NCI-H187 treated with DMSO at 0.1 percent for 48 hours (cell line): ENCODE data around the gene HOXA10.
A peak's percentile ranks its signal among the peaks of the same experiment; 100 is the strongest.

Experiments used
- DNase-seq: peaks from one replicate; lab custom pipeline; 2025; lab: John Stamatoyannopoulos, UW

Gene HOXA10

DNA sequence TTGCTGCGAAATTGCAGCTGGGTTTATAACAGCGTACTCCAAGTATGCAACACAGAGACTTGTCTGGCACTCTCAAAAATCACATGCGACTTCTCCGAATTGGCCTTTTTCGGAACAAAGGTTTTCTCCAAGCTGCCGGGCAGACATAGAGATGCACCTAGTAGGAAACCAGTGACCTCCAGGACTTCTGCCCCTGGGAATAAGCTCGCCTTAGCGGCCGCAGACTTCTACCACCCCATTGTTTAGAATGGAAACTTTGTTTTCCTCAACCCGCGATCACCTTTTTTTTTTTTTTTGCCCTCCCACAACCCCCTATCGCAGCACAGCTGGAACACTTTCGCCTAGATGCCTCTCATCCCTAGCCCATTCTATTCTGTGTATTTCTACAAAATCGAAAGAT is 4.9 kb upstream of the HOXA10 start:
- DNase-seq = no peak

DNA sequence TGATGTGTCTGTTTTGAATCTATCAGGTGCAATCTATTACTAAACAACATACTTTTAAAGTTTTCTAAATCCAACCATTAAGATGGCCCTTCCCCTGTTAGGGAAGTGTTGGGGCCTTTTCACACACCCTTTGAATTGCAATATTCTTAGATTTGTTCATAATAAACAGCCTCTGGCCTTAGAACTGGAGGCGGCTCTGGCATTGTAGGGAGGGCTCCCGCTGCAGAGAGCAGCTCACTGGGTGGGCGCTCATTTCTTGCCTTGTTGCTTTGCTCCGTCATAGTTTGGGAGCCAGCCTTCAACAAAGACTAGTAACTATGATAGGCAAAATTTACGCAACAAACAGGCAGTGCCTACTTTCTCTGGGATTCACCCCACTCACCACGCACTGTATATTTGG is 4.2 kb upstream of the HOXA10 start:
- DNase-seq = no peak

DNA sequence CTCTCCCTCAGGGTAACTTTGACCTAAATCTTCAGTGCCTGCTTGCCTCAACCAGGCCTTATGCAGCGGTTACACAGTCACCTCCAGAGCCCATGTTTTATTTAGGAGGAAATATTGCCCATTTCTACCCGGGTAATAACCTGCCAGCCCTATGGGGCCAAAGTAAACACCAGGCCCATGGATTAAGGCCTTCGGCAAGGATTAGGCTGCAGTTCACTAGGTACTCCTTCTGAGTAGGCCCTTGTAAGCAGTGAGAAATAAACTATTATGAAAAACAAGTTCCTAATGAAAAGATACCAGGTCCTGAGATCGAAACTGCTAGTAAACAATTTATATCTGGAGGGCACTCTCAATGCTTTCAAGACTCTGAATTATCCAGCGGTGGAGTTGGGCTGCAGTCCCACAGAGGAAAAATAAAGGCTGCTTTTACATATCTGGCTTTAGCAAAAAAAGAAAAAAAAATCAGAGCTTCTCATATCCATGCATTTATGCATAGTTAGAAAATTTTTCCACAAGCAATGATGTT is 3.7 kb upstream of the HOXA10 start:
- no peak for DNase-seq

DNA sequence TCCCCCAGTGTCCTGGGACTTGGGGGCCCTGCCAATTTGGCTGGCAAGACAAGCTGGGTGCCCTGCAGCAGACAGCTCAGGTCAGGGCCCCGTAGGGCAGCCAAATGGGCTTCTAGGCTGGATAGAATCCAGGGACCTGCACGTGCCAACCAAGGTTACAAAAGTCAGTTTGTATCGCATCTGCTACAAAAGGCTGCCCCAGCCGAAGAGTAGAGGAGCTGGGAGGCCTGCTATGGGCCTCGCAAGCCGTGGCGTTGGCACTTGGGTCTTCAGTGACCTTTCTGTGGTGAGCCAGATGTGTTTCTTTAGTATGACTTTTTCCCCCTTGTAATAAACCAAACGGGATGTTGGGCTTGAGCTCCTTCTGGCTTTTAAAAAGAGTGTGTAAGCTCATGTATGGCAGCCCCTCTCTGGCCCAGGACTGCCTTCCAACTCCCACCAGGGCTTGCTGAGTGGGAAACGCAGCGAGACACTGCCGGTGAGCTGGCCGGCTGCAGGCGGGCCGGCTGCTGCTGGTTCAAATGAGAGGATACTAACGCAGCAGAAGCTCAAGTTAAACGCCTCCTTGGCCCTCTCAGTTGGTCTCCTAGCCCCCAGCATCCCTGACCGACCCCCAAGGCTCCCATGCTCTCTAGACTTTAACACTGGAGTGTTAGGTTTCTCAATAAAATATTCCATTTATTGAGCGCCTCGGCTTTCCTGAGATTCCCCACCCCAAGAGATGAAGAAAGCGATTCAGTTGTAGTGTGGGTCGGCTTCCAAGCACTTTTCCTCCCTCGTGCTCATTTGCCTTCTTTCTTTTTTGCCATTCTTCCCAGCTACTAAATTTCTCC is 3.1 kb upstream of the HOXA10 start:
- no peak for DNase-seq

DNA sequence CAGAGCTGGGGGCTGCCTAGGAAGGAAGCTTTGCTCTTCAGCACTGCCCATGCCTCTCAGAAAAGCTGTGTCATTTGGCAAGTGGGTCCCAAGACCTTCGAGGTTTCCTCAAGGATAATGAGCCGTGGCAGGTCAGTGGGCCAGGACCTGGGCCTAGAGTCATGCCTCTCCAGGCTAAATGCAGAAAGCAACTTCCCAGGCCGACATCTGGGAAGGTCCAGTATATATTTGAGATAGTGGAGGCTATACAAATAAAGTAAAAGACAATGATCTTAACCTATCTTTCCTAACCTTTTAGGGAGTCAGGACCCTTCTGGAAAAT is 2.4 kb upstream of the HOXA10 start:
- no peak for DNase-seq

DNA sequence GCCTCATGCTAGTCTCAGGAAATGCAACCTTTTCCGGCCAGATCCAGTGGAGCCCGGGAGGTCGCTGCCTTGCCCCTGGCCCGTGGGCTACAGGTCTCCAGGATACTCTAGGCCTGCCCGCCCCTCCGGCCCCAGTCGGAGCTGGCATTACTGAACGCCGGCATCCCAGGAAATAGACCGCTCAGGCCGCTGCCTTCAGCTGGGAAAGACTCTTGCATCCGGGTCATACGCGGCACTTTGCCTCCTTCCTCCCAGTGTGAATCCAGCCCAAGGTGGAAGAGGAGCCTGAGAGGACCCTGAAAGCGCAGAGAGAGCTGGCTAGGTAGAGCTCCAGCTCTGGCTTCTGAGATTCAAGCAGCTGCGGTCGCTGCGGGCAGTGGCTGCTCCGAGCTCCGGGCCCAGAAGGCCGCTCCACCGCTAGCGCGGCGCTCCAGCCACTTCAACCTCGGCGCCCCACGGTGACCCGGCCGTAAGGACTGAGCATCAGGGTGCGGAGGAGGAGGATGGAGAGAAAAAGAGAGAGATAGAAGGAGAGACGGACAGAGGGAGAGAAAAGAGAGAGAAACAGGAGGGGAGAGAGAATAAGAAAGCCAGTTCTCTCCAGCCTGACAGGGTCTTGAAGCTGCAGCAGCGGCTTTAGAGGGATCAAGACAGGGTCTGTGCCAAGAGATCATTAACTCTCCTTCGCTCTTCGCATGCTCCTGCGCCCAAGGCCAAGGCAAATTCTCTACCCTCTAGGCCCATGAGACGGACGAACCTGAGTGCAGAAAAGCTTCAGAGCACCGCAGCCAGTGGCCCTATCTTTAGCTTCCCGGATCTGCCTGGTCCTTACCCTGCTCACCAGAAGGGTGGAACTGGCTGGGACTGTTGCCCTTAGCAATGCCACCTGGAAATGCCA is 1.8 kb upstream of the HOXA10 start:
- no peak for DNase-seq

DNA sequence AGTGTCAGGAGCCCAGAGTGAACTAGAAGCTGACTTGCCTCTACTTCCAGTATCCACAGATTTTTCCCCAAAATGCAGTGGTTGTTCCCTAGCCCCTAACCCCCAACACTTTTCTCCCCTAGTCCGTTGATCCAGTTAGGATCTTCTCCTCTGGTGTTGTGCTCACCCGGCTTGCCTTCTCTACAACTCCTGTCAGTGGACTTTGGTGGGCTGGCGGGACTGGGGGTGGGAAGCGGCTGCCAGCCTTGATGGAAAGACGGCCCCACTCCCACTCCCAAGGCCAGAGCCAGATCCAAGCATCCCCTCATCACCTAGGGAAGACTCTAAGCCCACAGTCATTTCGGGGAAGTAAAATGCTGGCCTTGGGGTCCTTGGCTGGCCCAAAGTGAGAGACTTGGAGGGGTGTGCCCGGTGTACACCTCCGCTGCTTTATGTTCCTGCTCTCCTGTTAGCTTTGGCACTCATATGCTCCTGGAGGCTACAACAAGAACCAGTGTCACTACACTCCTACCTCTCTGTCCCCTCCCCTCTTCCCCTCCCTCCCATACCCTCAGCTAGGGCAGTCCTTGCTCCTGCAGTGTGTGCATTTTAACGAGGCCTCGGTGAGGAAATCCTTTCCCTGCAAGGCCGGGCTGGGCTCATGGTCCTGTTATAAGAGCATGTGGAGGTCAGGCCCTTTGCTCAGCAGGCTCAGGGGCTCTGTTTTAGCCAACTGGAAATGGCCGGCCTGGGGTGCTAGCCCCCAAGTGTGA is 930 bp upstream of the HOXA10 start:
- peak; percentile 70 for DNase-seq

DNA sequence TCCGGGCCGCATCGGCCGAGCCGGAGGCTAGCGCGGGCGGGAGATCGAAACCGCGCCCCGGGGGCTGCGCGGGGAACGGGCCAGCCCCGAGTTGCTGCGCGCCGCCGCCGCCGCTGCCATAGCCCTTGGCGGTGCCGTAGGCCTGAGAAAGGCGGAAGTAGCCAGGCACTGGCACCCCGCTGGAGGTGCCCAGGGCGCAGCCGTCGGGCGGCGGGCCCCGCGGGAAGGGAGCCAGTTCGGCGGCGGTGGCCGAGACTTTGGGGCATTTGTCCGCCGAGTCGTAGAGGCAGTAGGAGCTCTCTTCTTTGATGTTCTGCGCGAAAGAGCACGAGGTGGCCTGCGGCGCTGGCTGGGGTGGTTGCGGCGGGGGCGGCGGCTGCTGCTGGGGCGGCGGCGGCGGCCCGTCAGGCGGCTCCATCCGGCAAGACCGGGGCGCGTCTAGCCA is 587 bp downstream of the HOXA10 start:
- no peak for DNase-seq

DNA sequence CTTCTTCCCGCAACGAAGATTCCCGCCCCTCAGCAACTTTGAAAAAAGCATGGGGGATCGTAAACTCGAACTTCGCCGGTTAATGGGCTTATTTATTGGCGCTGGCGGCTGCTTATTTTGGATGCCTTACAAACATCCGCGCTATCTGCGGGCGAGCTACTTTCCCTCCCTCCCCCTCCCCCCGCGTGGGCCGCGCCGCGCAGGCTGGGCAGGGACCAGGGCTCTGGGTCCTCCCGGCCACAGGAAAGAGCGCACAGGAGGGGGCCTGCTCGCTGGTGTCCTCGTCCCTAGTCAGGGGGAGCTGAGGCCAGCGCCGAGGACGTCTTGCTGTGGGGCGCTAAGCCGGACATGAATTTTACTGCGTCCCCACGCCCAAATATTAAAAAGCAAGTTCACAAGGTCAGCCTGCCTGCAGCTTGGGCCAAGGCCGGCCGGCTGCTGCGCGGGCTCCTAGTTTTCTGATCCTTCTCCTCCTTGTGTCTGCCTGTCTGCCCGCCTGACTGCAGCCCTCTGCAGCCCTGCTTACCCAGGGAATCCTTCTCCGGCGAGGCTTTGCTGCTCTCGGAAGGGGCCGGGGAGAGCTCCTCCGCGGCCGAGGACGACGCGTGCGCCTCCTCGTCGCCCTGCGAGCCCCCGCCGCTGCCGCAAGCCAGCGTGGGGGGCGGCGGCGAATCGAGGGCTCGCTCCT is 1.2 kb downstream of the HOXA10 start:
- no peak for DNase-seq

DNA sequence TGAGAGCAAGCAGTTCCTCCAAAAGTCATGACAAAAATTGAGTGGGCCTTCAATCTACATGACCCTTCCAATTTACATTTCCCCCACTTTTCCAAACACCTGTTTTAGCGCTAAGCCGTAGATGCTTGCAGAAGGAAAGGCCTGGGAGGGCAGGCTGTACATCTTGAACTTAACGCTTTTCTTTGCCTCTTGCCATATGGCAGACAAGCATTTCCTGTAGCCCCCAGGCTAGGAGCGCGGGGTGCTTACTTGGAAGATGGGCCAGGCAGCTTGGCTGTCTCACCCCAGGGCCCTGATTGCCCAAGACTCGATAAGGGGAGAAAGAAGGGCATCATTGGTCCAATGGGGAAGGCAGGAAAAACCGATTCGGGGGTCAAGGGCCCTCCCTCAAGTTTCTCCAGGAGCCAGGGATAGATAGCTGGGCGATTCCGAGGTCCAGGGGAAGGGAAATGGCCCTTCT is 1.8 kb downstream of the HOXA10 start:
- no peak for DNase-seq

DNA sequence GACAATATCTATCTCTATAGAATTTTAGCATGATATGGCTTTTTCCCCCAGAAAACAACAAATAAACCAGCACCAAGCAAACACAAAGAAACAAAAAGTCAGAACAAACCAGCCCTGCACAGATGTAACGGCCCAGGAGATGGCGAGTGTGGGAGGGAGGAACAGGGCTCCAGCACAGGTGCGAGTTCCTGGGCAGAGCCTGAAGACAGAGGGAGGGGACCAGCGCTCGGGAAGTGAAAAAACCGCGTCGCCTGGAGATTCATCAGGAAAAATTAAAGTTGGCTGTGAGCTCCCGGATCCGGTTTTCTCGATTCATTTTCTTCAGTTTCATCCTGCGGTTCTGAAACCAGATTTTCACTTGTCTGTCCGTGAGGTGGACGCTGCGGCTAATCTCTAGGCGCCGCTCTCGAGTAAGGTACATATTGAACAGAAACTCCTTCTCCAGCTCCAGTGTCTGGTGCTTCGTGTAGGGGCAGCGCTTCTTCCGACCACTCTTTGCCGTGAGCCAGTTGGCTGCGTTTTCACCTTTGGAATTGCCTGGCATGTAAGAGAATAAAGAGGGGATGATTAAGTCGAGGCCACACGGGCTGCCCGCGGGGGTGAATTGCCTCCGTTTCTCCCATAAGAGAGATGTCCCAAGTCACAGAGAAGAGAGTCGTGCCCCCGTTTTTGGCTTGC is 2.3 kb downstream of the HOXA10 start:
- no peak for DNase-seq

DNA sequence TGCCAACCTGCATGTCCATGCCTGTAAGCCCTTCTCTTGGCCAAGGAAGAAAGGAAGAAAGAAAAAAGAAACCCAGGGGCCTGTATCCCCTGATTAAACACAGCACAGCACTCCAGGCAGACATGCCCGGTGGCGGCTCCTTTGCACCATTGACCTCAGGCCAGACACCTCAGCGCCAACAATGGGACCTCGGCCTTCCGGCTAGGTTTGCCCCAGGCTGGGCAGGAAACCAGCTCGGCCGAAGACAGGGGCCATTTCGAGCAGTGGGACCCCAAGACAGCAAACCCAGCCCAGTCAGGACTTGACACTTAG is 2.8 kb downstream of the HOXA10 start:
- no peak for DNase-seq

DNA sequence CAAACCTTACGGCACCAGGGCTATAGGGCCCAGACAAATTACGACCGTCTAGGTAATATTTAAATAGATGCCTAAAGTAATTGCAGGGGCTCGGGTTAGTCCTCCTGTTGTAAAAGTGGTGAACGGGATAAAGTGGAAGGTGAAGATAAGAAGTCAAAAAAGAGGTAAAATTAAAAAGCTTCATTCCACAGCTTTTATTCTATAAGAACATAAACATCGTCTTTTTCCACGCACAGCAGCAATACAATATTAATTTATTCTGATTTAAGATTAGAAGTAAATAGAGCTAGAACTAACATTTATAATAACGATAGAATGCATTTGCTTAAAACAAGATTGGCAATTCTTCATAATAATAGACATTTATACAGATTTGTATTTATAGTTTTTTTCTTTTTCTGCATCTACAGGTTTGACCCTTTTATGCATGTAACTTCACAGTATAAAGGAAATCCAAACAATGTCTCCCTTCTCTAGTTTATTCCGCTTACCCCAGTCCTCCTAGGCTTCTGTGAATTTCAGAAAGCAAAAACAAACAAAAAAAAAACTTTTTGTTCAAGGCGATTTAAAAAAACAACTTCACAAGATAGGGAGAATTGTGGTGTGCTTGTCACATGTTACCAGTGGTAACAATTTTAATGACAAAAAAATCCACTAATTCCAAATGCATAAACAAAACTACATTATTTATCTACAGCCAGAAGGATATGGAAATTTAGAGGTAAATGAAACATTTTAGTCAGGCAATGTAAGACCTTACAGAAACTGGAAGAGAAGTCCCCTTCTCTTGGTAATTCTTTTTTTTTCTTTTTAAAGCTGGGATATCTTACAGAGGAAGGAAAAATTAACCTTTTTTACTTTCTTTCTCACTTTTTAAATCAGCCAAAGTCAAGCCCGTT is 3.4 kb downstream of the HOXA10 start:
- DNase-seq = no peak

DNA sequence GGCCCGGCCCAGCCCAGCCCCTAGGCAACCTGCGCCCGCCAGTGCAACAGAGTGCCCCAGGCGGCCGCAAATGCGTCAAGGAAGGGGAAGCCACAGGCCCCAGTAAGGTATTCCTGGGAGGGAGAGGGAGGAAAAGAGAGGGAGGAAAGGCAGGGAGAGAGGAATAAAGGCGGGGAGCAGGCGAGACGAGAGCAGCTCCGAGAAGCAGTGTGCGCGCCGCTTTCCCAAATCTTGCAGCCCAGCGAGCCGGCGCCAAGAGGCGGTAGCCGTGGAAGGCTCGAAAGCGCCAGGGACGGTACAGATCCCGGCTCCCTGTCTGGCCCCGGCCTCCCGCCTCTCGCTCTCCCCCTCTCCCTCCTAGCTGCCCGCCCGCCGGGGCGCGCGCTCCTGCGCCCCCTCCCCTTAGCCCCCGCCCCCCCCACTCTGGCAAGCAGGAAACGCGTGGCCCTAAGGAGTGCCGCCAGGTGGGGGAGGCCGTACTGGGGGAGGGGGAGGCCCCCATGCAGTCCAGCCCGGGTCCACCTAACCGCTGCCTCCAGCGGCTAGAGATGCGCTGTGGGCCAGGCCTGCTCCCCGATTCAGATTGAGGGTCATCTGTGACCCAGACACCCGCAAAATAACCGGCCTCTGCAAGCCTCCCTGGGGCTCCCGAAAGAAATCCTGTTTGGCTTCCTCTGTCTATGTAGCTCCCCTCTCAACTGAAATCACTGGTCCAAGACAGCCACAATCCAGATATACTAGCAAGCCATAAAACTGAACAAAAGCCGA is 4.3 kb downstream of the HOXA10 start:
- no peak for DNase-seq

DNA sequence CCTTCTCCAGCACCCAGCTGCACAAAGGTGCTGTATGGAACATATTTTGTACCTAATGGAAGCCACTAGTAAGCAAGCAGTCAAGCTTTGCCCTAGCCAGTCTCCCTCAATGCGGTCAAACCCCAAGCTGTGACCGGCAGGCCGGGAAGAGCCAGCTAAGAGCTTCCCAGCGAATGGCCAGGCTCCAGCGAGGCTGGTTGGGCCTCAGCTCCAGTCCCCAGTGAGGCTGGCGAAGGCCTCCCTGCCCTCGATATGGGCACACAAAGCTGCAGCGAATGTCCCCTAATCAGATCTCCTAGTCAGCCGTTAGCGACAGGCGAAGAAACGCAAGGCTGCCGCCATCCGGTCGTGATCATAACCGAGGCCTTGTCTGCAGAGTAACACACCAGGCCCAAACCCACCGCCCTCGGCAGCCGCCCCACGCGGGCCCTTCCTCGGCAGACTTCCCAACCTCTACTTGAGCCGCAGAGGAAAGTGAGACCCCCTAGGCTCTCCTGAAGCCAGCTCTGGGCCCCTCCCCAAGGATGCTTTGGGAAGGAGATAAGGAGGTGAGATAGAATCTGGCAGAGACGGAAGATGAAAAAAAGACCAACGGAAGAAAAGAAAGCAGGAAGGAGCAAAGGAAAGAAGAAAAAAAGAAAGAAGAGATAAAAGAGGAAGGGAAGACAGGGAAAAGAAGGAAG is 5.7 kb downstream of the HOXA10 start:
- no peak for DNase-seq

DNA sequence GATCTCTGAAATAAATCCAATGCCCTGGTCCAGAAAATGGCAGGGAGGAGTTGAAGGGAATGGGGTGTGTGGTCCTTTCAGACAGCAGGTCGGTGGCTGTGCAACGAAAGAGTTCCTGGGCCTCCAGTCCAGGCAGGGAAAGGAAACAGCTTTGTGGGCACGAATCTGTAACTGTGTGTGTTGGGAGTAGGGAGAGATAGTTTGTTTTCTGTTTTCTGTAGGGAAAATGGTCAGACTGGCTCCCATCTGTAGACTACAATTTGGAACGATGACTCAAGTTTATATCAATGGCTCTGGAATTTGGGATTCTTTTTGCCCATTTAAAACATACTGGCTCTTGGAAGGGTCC is 6.2 kb downstream of the HOXA10 start:
- DNase-seq = no peak

DNA sequence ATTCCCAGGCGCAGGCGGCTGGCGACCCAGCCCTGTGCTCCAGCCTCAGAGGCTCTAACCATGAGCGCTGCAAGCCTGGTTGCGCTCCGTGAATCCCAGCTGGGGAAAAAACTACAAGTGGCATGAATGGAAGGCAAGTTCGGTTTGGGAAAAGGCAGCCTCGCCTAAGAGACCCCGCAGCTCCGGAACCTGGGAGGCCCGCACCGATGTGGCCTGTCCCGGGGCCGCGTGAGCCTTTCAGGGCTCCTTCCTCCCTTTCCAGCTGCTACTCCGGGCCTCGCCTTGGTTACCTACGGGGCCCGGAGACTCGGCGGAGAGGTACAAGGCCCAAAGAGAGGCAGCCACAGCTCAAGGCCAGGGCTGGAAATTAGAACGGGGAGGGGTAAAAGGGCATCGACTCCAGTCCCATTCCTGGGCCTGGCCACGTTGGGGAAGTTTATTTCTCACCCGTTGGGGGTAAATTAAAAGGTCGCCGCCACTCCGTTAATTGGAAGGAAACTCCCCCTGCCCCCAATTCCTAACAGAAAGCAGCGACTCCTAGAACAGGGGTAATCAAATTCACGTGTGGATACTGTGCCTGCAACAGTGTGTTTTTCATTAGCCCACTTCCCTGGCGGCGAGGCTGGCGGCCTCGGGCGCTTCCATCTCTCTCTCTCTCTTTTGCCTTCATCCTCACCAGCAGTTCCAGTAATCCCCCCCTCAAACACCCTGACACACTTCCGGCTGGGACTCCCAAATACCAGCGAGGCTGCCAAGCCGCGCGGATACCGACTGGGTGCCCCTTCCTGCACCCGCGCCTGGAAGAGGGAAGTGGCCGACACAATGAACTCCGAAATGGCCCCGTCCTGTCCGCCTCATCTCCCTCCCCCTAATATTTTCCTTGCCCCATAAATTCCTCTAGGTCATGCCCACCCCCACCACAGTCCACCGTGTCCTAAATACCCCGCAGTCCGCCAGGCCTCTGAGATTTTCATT is 7.3 kb downstream of the HOXA10 start:
- DNase-seq = no peak
